Fibroblast of gingiva (primary cell): ENCODE data around the gene ACOT12.
A peak's percentile ranks its signal among the peaks of the same experiment; 100 is the strongest.
"Not testable (repeated sequence)": the region's sequence is repeated elsewhere in the genome, so short reads cannot be mapped to it uniquely, and the experiment has no call there.

Experiments used
- DNase-seq: peaks from one replicate; pipeline ENCODE4 v3.0.0-alpha.2; 2011; ENCODE audit warnings: low read depth

ACOT12 gene

GRCh38 chr5:81338213-81338612 is 55.7 kb downstream of the ACOT12 start:
- not testable (repeated sequence) for DNase-seq

- DNase-seq, result no peak
These were observed 56.1 kb downstream of the ACOT12 start for GRCh38 chr5:81337803-81338202.

GRCh38 chr5:81336556-81336955 is 57.4 kb downstream of the ACOT12 start:
- DNase-seq, result no peak

GRCh38 chr5:81335946-81336345 is 58.0 kb downstream of the ACOT12 start:
- no peak for DNase-seq

GRCh38 chr5:81334304-81335061 is 59.5 kb downstream of the ACOT12 start:
- DNase-seq, result no peak

GRCh38 chr5:81326554-81326953 is 67.4 kb downstream of the ACOT12 start:
- no peak for DNase-seq

- DNase-seq, result no peak
These were observed 76.4 kb downstream of the ACOT12 start for GRCh38 chr5:81317536-81317935.

GRCh38 chr5:81316571-81316970 is 77.4 kb downstream of the ACOT12 start:
- DNase-seq, result no peak

GRCh38 chr5:81315830-81316229 is 78.1 kb downstream of the ACOT12 start:
- DNase-seq, result no peak

GRCh38 chr5:81315336-81315735 is 78.6 kb downstream of the ACOT12 start:
- DNase-seq, result peak; percentile 55

GRCh38 chr5:81314581-81314980 is 79.4 kb downstream of the ACOT12 start:
- no peak for DNase-seq

GRCh38 chr5:81313686-81314085 is 80.2 kb downstream of the ACOT12 start:
- DNase-seq, result peak; percentile 55

- no peak for DNase-seq
These were observed 80.7 kb downstream of the ACOT12 start for GRCh38 chr5:81313278-81313677.

- DNase-seq, result no peak
These were observed 83.4 kb downstream of the ACOT12 start for GRCh38 chr5:81310402-81311063.

- DNase-seq, result no peak
These were observed 85.1 kb downstream of the ACOT12 start for GRCh38 chr5:81308836-81309235.

GRCh38 chr5:81305785-81306184 is 88.1 kb downstream of the ACOT12 start:
- DNase-seq, result no peak

GRCh38 chr5:81303563-81303962 is 90.4 kb downstream of the ACOT12 start:
- DNase-seq, result peak; percentile 74

- DNase-seq, result no peak
These were observed 91.3 kb downstream of the ACOT12 start for GRCh38 chr5:81302596-81302995.

GRCh38 chr5:81301271-81302015 is 92.5 kb downstream of the ACOT12 start, which contains the start of gene ZCCHC9:
Gene ZCCHC9 (plus strand): TSS chr5:81301587. CDS start chr5:81304758, 3,171 bp downstream.
- DNase-seq, result peak; percentile 94

GRCh38 chr5:81300921-81301270 is 93.0 kb downstream of the ACOT12 start:
- no peak for DNase-seq

- no peak for DNase-seq
These were observed 96.4 kb downstream of the ACOT12 start for GRCh38 chr5:81297531-81297930.

- not testable (repeated sequence) for DNase-seq
These were observed 99.9 kb downstream of the ACOT12 start for GRCh38 chr5:81294021-81294420.

GRCh38 chr5:81292130-81292529 is 101.8 kb downstream of the ACOT12 start:
- DNase-seq, result no peak
